Esophagus muscularis mucosa (tissue), 4 donors: Measurements from ENCODE around the gene RBM19. TPM values are rescaled to one million over a fixed set of nuclear protein-coding genes. Genes with fewer than 3 reads are reported as not detected.

Experiments
- DNase-seq: peaks from one replicate; pipeline ENCODE4 v3.0.0-alpha.2; 2017; ENCODE audit errors: extremely low spot score
- H3K27ac ChIP-seq, 4 donors: fragments of 200-600 bp; sonication (generic); replicated peaks in 1 of 4; 1 replicate in 3 of 4; 2 replicates in 1 of 4; pipeline ENCODE4 v1.5.1; 2016 to 2019; ENCODE audit warnings: mild to moderate bottlenecking in 1 of 4
- H3K27me3 ChIP-seq, 4 donors: fragments of 200-600 bp; sonication (generic); one replicate each; pipeline versions ENCODE4 v1.5.1 to v1.6.0; 2016 to 2019
- H3K36me3 ChIP-seq, 4 donors: fragments of 200-600 bp; sonication (generic); one replicate each; pipeline ENCODE4 v1.5.1; 2016 to 2019
- H3K4me1 ChIP-seq, 4 donors: fragments of 200-600 bp; sonication (generic); one replicate each; pipeline ENCODE4 v1.5.1; 2016 to 2019
- H3K4me3 ChIP-seq, 4 donors: fragments of 200-600 bp; sonication (generic); 1 replicate in 2 of 4; 2 replicates in 2 of 4; pipeline ENCODE4 v1.5.1; 2016 to 2019; ENCODE audit warnings: mild to moderate bottlenecking in 4 of 4, moderate library complexity in 1 of 4
- H3K9me3 ChIP-seq, 4 donors: fragments of 200-600 bp; sonication (generic); 1 replicate in 3 of 4; 2 replicates in 1 of 4; pipeline ENCODE4 v1.5.1; 2016 to 2019
- CTCF ChIP-seq, 3 experiments: fragments of 200-600 bp in 2 of 3; fragments of 450-650 bp in 1 of 3; sonication (generic) in 2 of 3; IDR thresholded peaks; one replicate each; pipeline ENCODE4 v1.5.1; 2017 to 2019; ENCODE audit warnings: antibody characterized with exemption in 3 of 3, mild to moderate bottlenecking in 2 of 3, moderate library complexity in 1 of 3
- EP300 ChIP-seq: sonication (generic); formaldehyde crosslinking; IDR thresholded peaks from one replicate; pipeline ENCODE4 v1.6.1; 2017; ENCODE audit warnings: antibody characterized with exemption
- POLR2A ChIP-seq: fragments of 450-650 bp; IDR thresholded peaks from one replicate; pipeline ENCODE4 v1.6.1; 2017; ENCODE audit warnings: antibody characterized with exemption, moderate library complexity, mild to moderate bottlenecking, low read depth
- POLR2AphosphoS5 ChIP-seq, 2 donors: sonication (generic); formaldehyde crosslinking; IDR thresholded peaks; one replicate each; pipeline ENCODE4 v1.6.1; 2017; ENCODE audit warnings: antibody characterized with exemption in 2 of 2
- WGBS: methylation state at CpG from one replicate; pipeline ENCODE4 v1.1.5; 2018; 5-methylcytosine and 5-hydroxymethylcytosine counted together
- intact Hi-C: fragments of 100-400 bp; cut with DNase I; formaldehyde crosslinking; loops from one replicate; pipeline ENCODE4 v1.15.1; 2023
- total RNA-seq, 4 donors: library from RNA; depleted of rRNA; stranded (reverse); fragments of >200 nt; gene quantifications; one replicate each; pipeline versions ENCODE4 v1.1.0 to v1.2.1, GENCODE V29; 2016

Gene RBM19
- total RNA-seq, 4 donors from 2014 or later = 26.7 to 40.0 (median 27.4) TPM

GRCh38 chr12:113837528-113838296 is 128.4 kb downstream of the RBM19 start:
- WGBS = 79% methylated on average over 15 of the region's 15 CpGs
- no peak overlapping the region for H3K27ac ChIP-seq
- TF ChIP-seq POLR2A (no peak), CTCF (IDR thresholded peaks at IDR 0.05) (no peak), EP300 (no peak), POLR2AphosphoS5 (IDR thresholded peaks at IDR 0.05) (no peak)
- no peaks in the 10 kb centered on the region for H3K9me3 ChIP-seq
- no peaks in the 10 kb centered on the region for H3K4me1 ChIP-seq
- DNase-seq = no peak
- H3K4me3 ChIP-seq = no peak overlapping the region
- H3K36me3 ChIP-seq = peaks cover 0 to 15% (median 7%) of the 10 kb centered on the region in 4 donors
- H3K27me3 ChIP-seq = no peaks in the 10 kb centered on the region
- intact Hi-C loops = no loop called here

GRCh38 chr12:113837084-113837483 is 129.0 kb downstream of the RBM19 start:
- DNase-seq = no peak
- TF ChIP-seq POLR2A = no peak
- no peak for TF ChIP-seq POLR2AphosphoS5 (IDR thresholded peaks at IDR 0.05)
- WGBS = 51% methylated on average over 5 of the region's 5 CpGs

GRCh38 chr12:113835896-113836295 is 130.2 kb downstream of the RBM19 start:
- no peaks in the 10 kb centered on the region for H3K9me3 ChIP-seq
- WGBS = 82% methylated on average over 16 of the region's 16 CpGs
- no peak overlapping the region for H3K4me3 ChIP-seq
- H3K27me3 ChIP-seq = no peaks in the 10 kb centered on the region
- H3K27ac ChIP-seq = no peak overlapping the region
- no peak for TF ChIP-seq POLR2A
- intact Hi-C loops = no loop called here
- no peak for DNase-seq
- no peaks in the 10 kb centered on the region for H3K4me1 ChIP-seq
- H3K36me3 ChIP-seq = peaks cover 0 to 7% (median 3%) of the 10 kb centered on the region in 4 donors

More at GRCh38 chr12:113837084-113837483, 129.0 kb downstream of the RBM19 start:
- no peak overlapping the region for H3K27ac ChIP-seq
- no peaks in the 10 kb centered on the region for H3K9me3 ChIP-seq
- no peaks in the 10 kb centered on the region for H3K4me1 ChIP-seq
- H3K27me3 ChIP-seq = no peaks in the 10 kb centered on the region
- H3K4me3 ChIP-seq = no peak overlapping the region
- intact Hi-C loops = no loop called here
- peaks cover 0 to 8% (median 4%) of the 10 kb centered on the region in 4 donors for H3K36me3 ChIP-seq

GRCh38 chr12:113835433-113835832 is 130.7 kb downstream of the RBM19 start:
- Histone ChIP-seq H3K4me3 (no peak overlapping the region), H3K4me1 (no peaks in the 10 kb centered on the region), H3K9me3 (no peaks in the 10 kb centered on the region), H3K36me3 (peaks cover 0 to 7% (median 3%) of the 10 kb centered on the region in 4 donors), H3K27me3 (no peaks in the 10 kb centered on the region), H3K27ac (no peak overlapping the region)
- WGBS = 89% methylated on average over 10 of the region's 16 CpGs
- no peak for DNase-seq
- intact Hi-C loops = no loop called here
- no peak for TF ChIP-seq POLR2A
- no peak for TF ChIP-seq POLR2AphosphoS5 (IDR thresholded peaks at IDR 0.05)
- no peak for TF ChIP-seq CTCF (IDR thresholded peaks at IDR 0.05)
- no peak for TF ChIP-seq EP300

- H3K4me3 ChIP-seq = no peak overlapping the region
- no peak overlapping the region for H3K27ac ChIP-seq
- H3K27me3 ChIP-seq = no peaks in the 10 kb centered on the region
- H3K36me3 ChIP-seq = peaks cover 0 to 14% (median 4%) of the 10 kb centered on the region in 4 donors
- 92% methylated on average over 3 of the region's 3 CpGs for WGBS
- DNase-seq = no peak
- TF ChIP-seq POLR2AphosphoS5 (IDR thresholded peaks at IDR 0.05) (no peak), CTCF (IDR thresholded peaks at IDR 0.05) (no peak), POLR2A (no peak), EP300 (no peak)
- intact Hi-C loops = no loop called here
- H3K9me3 ChIP-seq = no peaks in the 10 kb centered on the region
- no peaks in the 10 kb centered on the region for H3K4me1 ChIP-seq
Observed at GRCh38 chr12:113833422-113833821, 132.7 kb downstream of the RBM19 start.

GRCh38 chr12:113831476-113831875 is 134.6 kb downstream of the RBM19 start:
- TF ChIP-seq POLR2AphosphoS5 (IDR thresholded peaks at IDR 0.05) = no peak
- no peak for TF ChIP-seq POLR2A
- no peak for TF ChIP-seq CTCF (IDR thresholded peaks at IDR 0.05)
- TF ChIP-seq EP300 = no peak
- intact Hi-C loops = no loop called here

More at GRCh38 chr12:113831476-113831875, 134.6 kb downstream of the RBM19 start:
- no peaks in the 10 kb centered on the region for H3K27me3 ChIP-seq
- H3K27ac ChIP-seq = no peak overlapping the region
- no peaks in the 10 kb centered on the region for H3K4me1 ChIP-seq
- H3K9me3 ChIP-seq = no peaks in the 10 kb centered on the region
- WGBS = 71% methylated on average over 20 of the region's 20 CpGs
- no peak overlapping the region for H3K4me3 ChIP-seq
- H3K36me3 ChIP-seq = peaks cover 0 to 14% (median 5%) of the 10 kb centered on the region in 4 donors
- no peak for DNase-seq
